ENCODE data around the gene TMED7.

The TMED7 gene

DNA sequence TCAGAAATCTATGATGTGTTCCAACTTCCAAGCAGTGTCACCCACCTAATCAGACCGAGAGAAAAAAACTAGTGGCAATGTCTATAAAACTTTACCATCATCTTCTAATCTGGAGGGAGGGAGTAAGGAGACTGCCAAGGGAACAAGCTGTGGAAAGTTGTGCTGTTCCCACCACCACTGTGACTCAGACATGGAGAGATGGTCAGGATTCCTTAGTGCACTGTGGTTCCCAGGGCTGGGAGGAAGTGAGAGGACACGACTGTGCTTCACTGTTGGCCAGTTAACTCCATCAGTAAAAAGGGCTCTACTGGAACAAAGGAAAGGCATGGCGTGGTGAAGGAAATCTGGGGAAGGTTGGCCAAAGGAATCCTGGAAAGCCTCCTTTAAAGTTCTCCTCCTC lies 42.4 kb downstream of the TMED7 start:
- no peak for DNase-seq (ENCODE audit: low read depth in 2 of 2)

DNA sequence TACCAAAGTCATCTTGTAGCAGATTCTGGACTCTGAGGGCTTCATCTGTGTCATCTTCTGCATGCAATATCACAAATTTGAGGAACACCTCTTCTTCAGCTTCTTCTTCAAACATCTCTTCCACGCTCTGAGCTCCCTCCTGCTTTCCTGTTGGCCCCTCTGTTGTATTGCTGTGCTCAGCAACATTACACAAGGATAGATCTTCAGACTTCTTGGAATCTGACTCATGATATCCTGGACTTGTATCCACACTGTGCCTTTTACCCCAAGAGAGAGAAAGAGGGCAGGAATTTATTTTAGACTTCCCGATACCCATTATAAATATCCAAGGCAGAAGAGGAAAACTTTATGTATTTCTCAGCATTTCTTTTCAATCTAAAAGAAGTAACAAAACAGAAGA lies 44.9 kb downstream of the TMED7 start:
- no peak for DNase-seq (ENCODE audit: low read depth in 2 of 2)

DNA sequence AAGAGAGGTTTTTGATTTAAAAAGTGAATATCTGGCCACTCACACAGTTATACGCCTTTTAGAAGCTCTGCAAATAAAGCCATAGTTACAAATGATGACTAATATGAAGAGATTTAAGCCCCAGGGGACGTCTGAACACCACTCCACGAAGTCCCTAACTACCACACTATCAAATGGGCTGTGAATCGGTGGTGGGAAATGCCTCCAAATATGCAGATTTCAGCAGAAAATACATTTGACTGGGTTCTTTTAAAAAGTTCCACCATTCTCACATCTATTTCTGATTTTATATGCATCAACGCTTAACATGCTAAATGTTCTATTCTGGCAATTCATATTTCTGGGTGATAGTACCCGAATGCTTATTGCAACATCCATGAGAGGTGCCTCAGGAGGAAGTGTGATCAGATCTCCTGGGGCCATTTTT lies 46.1 kb downstream of the TMED7 start:
- no peak for DNase-seq (ENCODE audit: low read depth in 2 of 2)

DNA sequence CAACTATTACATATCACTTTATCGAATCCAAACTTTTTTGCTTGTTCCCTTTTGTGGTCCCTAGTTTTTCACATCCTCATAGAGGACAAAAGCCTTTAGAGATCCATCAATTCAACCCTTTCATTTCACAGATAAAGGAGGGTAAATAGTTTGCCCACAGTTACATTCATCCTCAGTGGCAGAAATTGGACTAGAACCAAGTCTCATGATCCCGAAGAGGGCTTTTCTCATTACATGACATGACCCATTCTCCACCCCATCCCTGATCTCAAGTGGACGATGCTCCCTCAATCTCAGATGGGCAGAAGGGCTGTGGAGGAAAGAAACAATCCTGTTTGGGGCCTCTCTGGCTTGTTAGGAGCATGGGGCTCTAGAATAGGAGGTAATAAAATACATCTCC lies 46.6 kb downstream of the TMED7 start:
- no peak for DNase-seq (ENCODE audit: low read depth in 2 of 2)

DNA sequence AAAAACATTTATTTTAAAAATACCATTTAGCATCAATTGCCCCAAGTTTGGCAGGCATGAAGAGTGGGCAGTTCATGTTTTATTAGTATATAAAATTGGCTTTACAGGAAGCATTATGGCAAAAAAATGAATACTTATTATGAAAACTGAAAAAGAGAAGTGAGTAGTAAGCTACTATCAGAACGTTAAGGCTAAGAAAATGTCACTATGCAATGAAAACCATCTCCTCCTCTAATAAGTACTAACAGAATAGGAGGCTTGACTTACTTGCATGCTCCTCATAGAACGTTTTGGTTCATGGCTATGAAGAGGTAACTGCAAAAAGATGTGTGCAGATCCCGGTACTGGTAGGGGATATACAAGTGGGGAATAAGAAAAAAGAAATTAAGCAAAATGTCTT lies 47.2 kb downstream of the TMED7 start:
- DNase-seq (ENCODE audit: low read depth in 2 of 2) = no peak

DNA sequence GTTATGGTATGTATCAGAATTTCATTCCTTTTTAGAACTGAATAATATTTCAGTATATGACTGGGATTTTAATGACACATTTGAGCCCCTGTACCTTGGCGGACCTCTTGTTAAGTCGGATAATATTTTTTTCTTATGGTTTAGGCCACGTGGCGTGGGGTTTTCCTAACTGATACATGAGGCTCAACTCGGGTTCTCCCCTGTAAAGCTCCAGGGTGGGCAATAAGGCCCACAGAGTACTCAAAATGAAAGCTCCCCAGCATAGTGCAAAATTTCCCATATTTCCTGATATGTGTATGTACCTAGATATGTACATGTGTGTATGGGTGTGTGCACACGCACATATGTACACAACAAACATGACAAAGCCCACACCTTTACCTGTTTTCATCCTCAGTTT lies 48.1 kb downstream of the TMED7 start:
- no peak for DNase-seq (ENCODE audit: low read depth in 2 of 2)

DNA sequence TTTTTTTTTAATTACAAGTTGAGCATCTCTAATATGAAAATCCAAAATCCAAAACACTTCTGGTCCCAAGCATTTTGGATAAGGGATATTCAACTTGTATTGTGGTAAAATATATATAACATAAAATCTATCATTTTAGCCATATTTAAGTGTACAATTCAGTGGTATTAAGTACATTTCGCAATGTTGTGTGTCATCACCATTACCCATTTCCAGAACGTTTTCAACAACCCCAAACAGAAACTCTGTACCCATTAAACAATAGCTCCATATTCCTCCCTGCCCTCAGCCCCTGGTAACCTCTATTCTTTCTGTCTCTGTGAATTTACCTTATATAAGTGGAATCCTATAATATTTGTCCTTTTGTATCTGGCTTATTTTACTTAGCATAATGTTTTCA lies 48.5 kb downstream of the TMED7 start:
- no peak for DNase-seq (ENCODE audit: low read depth in 2 of 2)

DNA sequence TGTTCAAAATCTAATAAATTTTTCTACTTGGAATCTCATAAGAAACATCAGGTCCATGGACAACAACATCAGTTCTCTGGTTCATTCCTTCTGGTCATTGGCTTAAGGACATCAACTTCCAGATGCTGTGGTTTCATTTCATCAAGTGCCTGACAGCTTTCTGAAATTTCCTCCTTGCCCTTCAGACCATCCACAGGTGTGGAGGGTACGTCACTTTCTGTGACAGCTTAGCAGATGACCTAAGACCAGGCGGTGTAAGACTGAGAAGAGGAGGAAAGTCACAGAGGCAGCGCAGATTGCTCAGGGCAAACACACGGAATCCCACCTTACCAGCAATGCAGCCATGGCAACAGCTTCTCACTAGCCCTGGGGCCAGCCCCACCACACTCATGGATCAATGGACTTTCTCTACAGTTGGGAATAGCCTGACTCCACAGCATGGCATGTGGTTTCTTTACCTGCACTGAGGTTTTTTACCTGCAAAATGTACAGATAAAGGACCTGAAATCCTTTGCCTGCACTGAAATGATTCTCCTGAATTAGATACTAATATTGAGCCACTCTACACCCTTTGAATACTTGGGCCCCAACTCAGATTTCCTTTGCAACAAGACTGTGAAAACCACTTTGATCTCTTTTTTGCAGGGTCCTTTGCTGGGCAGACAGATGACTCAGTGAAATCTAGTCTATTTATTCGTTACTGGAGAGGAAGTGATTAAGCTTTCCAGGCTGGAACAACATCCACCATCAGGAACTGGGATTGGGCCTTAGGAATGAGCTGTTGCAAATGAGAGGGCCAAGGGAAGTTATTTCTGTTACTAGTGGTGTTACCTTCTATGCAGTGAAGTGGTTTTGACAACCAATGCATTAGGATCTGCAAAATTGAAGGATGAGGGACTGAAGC lies 50.4 kb downstream of the TMED7 start:
- DNase-seq (ENCODE audit: low read depth in 2 of 2) = no peak

DNA sequence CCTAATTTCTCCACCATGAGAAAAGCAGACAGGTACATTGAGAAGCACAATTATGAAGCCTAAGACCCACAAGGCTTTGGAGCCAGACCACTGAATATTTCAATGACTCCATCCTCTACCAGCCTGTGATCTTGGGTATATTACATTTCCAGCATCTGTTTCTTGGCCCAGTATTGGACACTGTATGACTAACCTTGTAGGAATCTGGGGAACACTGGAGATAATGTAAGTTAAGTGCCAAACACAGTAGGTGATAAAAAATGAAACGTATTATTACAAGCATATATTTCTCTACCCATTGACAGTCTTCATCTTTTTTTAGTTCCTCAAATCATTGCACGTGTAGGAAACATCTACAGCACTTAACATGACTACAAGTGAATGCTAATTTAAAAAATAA lies 52.7 kb downstream of the TMED7 start:
- no peak for DNase-seq (ENCODE audit: low read depth in 2 of 2)

DNA sequence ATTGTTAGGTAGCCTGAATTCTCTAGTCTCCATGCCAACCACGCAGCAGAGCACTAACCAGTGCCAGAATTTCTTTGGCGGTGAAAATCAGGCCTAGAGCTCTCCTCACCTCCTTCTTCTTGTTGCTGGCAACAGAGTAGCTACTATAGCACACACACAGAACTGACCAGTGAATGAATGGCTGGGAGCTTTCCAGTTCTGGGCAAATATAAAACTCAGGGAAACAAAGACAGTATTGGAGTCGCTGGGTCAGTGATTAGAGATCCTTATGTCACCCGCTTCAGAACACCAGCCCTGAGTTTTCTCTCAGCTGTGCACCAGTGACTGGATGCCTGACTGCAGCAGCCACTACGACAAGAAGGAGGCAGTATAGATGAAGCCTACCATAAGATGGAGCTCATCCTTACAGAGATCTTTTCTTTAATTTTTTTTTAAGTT lies 54.4 kb downstream of the TMED7 start:
- no peak for DNase-seq (ENCODE audit: low read depth in 2 of 2)

DNA sequence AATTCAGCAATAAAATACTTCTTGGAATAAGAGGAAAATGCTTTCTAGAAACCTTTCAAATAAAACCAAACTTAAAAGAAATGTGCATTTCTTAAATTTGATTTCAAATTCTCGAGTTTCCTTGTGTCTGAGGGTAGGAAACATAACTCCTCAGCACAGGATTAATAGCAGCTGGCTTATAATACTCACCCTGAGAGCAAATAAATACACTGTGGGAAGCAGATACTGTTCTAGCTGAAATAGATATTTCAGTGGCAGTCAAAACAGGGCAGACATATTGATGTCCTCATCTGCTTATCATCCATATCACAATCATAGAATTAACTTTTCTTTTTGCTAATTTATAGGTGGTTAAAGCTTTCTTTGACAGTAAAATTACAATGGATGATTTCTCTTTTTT lies 57.2 kb downstream of the TMED7 start:
- DNase-seq (ENCODE audit: low read depth in 2 of 2) = no peak

DNA sequence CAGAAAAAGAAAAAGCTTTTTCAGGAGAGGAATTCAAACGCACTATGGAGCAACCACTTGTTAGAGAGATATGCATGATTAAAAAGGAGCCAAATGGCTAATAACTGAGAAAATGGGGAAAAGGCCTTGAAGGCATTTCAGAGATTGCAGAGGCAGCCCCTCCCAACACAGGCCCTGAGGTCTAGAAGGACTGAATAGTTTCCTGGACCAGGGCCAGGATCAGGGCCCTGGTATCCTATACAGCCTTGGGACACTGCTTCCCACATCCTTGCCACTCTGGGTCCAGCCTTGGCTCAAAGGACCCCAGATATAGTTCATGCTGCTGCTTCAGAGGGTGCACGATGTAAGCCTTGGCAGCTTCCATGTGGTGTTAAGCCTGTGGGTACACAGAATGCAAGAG lies 60.6 kb downstream of the TMED7 start:
- DNase-seq (ENCODE audit: low read depth in 2 of 2) = no peak

Data from stimulated activated CD8-positive, alpha-beta memory T cell treated with anti-CD3 and anti-CD28 coated beads, Interleukin-15, amount 100 ng/mL, for 48 hours (primary cell).